K562 (cell line): ENCODE measurements around the gene OSM. TPM values are rescaled to one million over a fixed set of nuclear protein-coding genes. Genes with fewer than 3 reads are reported as not detected.
A peak's percentile ranks its signal among the peaks of the same experiment; 100 is the strongest.

Experiments used
- ATAC-seq: fragments of 200-7000 bp; cut with Tn5 transposase; 3 replicates; pipeline ENCODE4 v1.9.1; 2020; ENCODE audit warnings: moderate library complexity
- BruUV-seq: library from RNA; stranded (reverse); fragments of 400-500 nt; replicated peaks from 2 replicates; lab custom pipeline; 2021; lab: Mats Ljungman, UMichigan
- CTCF ChIA-PET: fragments of 300-600 bp; formaldehyde crosslinking; extraction: SDS; loops from one replicate; lab custom pipeline; 2021; ENCODE audit warnings: low intra/inter-chr PET ratio; lab: Yijun Ruan, JAX
- POLR2A ChIA-PET: fragments of 300-600, 350-650 bp; sonication (Branson Sonifier 250); formaldehyde crosslinking; extraction: SDS; loops from one replicate; lab custom pipeline; 2021; ENCODE audit warnings: antibody characterized with exemption, inconsistent platforms; lab: Yijun Ruan, JAX
- DNase-seq, 4 experiments: peaks; one replicate each; pipeline versions ENCODE4 v3.0.0 to v3.0.0-alpha.2; 2011 to 2018; ENCODE audit warnings: low spot score in 3 of 4, mixed read lengths in 3 of 4; ENCODE audit errors: extremely low read depth in 1 of 4
- FAIRE-seq: peaks from 2 replicates; lab custom pipeline; 2011; peaks lifted over from hg19 to GRCh38; lab: Jason Lieb, UNC
- H2AFZ ChIP-seq: 2 replicates; pipeline ENCODE4 v1.6.0; 2011; ENCODE audit warnings: low read depth, low read length, control low read depth, inconsistent platforms
- H3K27ac ChIP-seq: fragments of 200-600 bp; 3 replicates; pipeline ENCODE4 v1.8.0; 2011; ENCODE audit warnings: low read depth, mild to moderate bottlenecking, control low read depth, inconsistent platforms, low read length, moderate library complexity, mixed read lengths; ENCODE audit errors: extremely low read depth
- H3K27me3 ChIP-seq, 2 experiments: fragments of 300-600 bp in 1 of 2; 2 replicates in 1 of 2; 3 replicates in 1 of 2; pipeline versions ENCODE4 v1.6.0 to v1.8.0; 2011; ENCODE audit warnings: inconsistent platforms in 2 of 2, low read length in 2 of 2, mild to moderate bottlenecking in 1 of 2, mixed read lengths in 1 of 2, moderate library complexity in 1 of 2; ENCODE audit not compliant: control insufficient read depth in 2 of 2, insufficient read depth in 2 of 2
- H3K36me3 ChIP-seq: fragments of 300-600 bp; 3 replicates; pipeline ENCODE4 v1.8.0; 2011; ENCODE audit warnings: mild to moderate bottlenecking, low read length, inconsistent platforms; ENCODE audit not compliant: control insufficient read depth, insufficient read depth
- H3K4me1 ChIP-seq, 2 experiments: fragments of 200-600 bp in 1 of 2; replicated peaks in 1 of 2; 2 replicates in 1 of 2; 3 replicates in 1 of 2; pipeline versions ENCODE4 v1.5.1 to v1.8.0; 2011; ENCODE audit warnings: inconsistent platforms in 2 of 2, low read length in 2 of 2, mild to moderate bottlenecking in 1 of 2, mixed read lengths in 1 of 2, moderate library complexity in 1 of 2; ENCODE audit not compliant: control insufficient read depth in 2 of 2, insufficient read depth in 2 of 2
- H3K4me2 ChIP-seq: 2 replicates; pipeline ENCODE4 v1.6.1; 2011; ENCODE audit warnings: low read length, control low read depth, inconsistent platforms, mixed read lengths; ENCODE audit not compliant: insufficient read depth
- H3K4me3 ChIP-seq: fragments of 200-600 bp; sonication (generic), shearing (Covaris generic); 2 replicates; pipeline ENCODE4 v1.5.1; 2016; ENCODE audit warnings: control low read depth, inconsistent platforms
- H3K79me2 ChIP-seq: fragments of 200-600 bp; 3 replicates; pipeline ENCODE4 v1.8.0; 2011; ENCODE audit warnings: low read length, inconsistent platforms; ENCODE audit not compliant: control insufficient read depth, insufficient read depth
- H3K9ac ChIP-seq, 2 experiments: 2 replicates each; pipeline versions ENCODE4 v1.6.0 to v1.6.1; 2011; ENCODE audit warnings: low read depth in 2 of 2, low read length in 2 of 2, control low read depth in 1 of 2, inconsistent platforms in 1 of 2, mild to moderate bottlenecking in 1 of 2, mixed read lengths in 1 of 2; ENCODE audit not compliant: insufficient read depth in 1 of 2
- H3K9me1 ChIP-seq: one replicate; pipeline ENCODE4 v1.6.0; 2011; ENCODE audit warnings: inconsistent platforms, mild to moderate bottlenecking, low read length, moderate library complexity; ENCODE audit not compliant: control insufficient read depth, insufficient read depth
- H3K9me3 ChIP-seq: replicated peaks from 2 replicates; pipeline ENCODE4 v1.5.1; 2011; ENCODE audit warnings: low read depth, low read length, inconsistent platforms; ENCODE audit not compliant: control insufficient read depth, insufficient read depth
- H4K20me1 ChIP-seq: replicated peaks from 2 replicates; pipeline ENCODE4 v1.6.1; 2011; ENCODE audit warnings: low read length, inconsistent platforms, mixed read lengths; ENCODE audit not compliant: control insufficient read depth, insufficient read depth
- ARID2 ChIP-seq: fragments of 450-650 bp; IDR thresholded peaks from 2 replicates; pipeline ENCODE4 v1.6.1; 2017; ENCODE audit warnings: antibody characterized with exemption, mild to moderate bottlenecking
- CC2D1A ChIP-seq: fragments of 450-650 bp; IDR thresholded peaks from 2 replicates; pipeline ENCODE4 v1.6.1; 2017; ENCODE audit warnings: mild to moderate bottlenecking
- NFIX ChIP-seq: fragments of 250-450 bp; sonication (Bioruptor Pico); IDR thresholded peaks from 2 replicates; pipeline ENCODE4 v1.4.0; 2020; ENCODE audit warnings: low read depth, mild to moderate bottlenecking, moderate library complexity
- UBTF ChIP-seq, 2 experiments: IDR thresholded peaks; 2 replicates each; pipeline ENCODE4 v1.6.1; 2012; ENCODE audit warnings: improper control_type of control experiment in 2 of 2, low read depth in 2 of 2, low read length in 2 of 2, borderline replicate concordance in 1 of 2
- WGBS: fragments of 100-300 bp; shearing (Covaris generic); methylation state at CpG from one replicate; pipeline ENCODE4 v1.1.6; 2016; ENCODE audit warnings: low coverage, mixed read lengths; ENCODE audit not compliant: insufficient coverage; ENCODE audit errors: missing lambda C conversion rate; 5-methylcytosine and 5-hydroxymethylcytosine counted together
- in situ Hi-C: fragments of 300-500 bp; cut with MboI; formaldehyde crosslinking; loops from 4 replicates; pipeline ENCODE4 v1.15.0; 2018; ENCODE audit warnings: inconsistent platforms, mixed read lengths
- intact Hi-C: fragments of 100-400 bp; cut with micrococcal nuclease; formaldehyde crosslinking; loops from 2 replicates; pipeline ENCODE4 v1.14.2; 2022
- polyA plus RNA-seq, 8 experiments: library from polyadenylated mRNA; depleted of rRNA in 4 of 8; stranded (reverse) in 5 of 8; unstranded in 3 of 8; fragments of >200 nt; fragmentation: Nextera tagmentation in 2 of 8; fragmentation: Illumina TruSeq in 1 of 8; extraction: Ambion mirVana in 2 of 8; extraction: Trizol in 1 of 8; gene quantifications; 2 replicates each; pipeline versions ENCODE4 v1.2.1 to v1.2.3, GENCODE V29; 2011 to 2014; ENCODE audit warnings: inconsistent platforms in 1 of 8, missing spikeins in 1 of 8
- total RNA-seq, 7 experiments: library from RNA; depleted of rRNA in 6 of 7; stranded (reverse); fragments of >200 nt in 6 of 7; fragmentation: Illumina TruSeq in 2 of 7; extraction: Trizol in 2 of 7; gene quantifications; 2 replicates each; pipeline versions ENCODE4 v1.2.1 to v1.2.3, GENCODE V29; 2011 to 2021; ENCODE audit warnings: low replicate concordance in 1 of 7
- TF ChIP-seq, protein P1 (sequence below): IDR thresholded peaks from 2 replicates; pipeline ENCODE4 v1.6.1; 2011; ENCODE audit warnings: borderline replicate concordance, low read depth, mild to moderate bottlenecking, moderate library complexity, low read length; ENCODE audit not compliant: insufficient read depth, poor library complexity, severe bottlenecking
- TF ChIP-seq, protein P2 (sequence below): sonication (generic); formaldehyde crosslinking; IDR thresholded peaks from 2 replicates; pipeline ENCODE4 v1.9.0; 2022; ENCODE audit warnings: mild to moderate bottlenecking, missing genetic modification reagents

OSM gene
- total and polyA plus RNA-seq, 9 of the 15 experiments (the other 6 are each of a cell fraction or from before 2014, with no cell fraction given) = 0.22 TPM; not detected in 8

DNA sequence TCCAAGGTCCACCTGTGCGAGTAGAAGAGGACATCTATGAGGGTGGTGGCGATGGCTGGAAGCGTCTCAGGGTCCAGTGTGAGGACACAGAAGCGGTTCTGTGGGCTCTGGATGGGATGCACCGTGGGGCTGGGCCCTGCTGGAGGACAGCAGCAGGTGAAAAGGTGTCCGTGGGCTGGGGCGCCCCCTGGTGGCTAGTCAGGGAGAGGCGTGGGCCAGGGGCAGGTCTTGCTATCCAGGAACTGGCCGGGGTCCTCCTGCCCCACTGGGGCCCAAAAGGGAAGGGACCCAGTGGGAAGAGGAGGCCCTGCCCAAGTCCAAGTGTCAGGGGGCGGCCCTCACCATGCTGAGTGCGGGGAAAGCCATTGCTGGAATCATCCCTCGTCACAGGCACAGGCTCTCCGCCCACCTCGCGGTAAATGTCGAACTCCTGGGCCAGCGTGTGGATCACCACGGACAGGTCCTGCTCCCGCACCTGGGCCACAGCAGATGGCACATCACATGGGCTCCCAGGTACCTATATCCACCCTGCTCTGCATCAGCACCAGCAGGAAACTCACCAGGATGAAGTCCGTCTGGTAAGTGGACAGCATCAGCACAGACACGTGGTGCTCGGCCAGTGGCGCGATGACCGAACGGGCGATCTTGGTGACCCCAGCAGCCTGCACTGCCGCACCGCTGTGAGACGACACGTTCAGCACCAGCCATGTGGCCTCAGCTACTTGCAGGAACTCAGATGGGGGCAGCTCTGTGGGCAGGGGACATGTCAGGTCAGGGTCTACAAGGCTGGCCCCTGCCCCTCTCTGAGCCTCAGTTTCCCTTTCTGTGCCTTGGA, 20.4 kb upstream of the OSM start:
- no peaks in the 10 kb centered on the region for H3K79me2 ChIP-seq
- BruUV-seq = no TSS peak
- FAIRE-seq (no peak), DNase-seq (peak; percentile 68 to 78 (median 74)), ATAC-seq (peak; percentile 63)
- no peaks in the 10 kb centered on the region for H3K9me1 ChIP-seq
- H3K9me3 ChIP-seq = no peaks in the 10 kb centered on the region
- H3K4me3 ChIP-seq = no peak overlapping the region
- H3K27ac ChIP-seq = no peak overlapping the region
- intact Hi-C loops (loop anchor here (1.0 kb wide), 3 partner anchors 24 to 100 kb away; partner anchors contain the start of gene RNF215), in situ Hi-C loops (loop anchor here (10.0 kb wide), 1 partner anchor 318 kb away; the partner anchor contains the start of gene TCN2)
- POLR2A ChIA-PET = interaction anchor here (0.9 kb wide), 1 partner anchor 27 kb away, joined by 6 read pairs; no protein-coding TSS in a partner anchor
- peak overlapping the region; percentile 52 for H3K4me2 ChIP-seq
- 10% methylated on average over 24 of the region's 31 CpGs for WGBS
- CTCF ChIA-PET = interaction anchor here (0.7 to 2.9 kb wide), 8 partner anchors 24 to 199 kb away, joined by 3 to 31 read pairs (median 4); partner anchors contain the start of gene RNF215
- H3K9ac ChIP-seq = peak overlapping the region; percentile 41 to 78; a peak in 3 of 4 replicates
- no peaks in the 10 kb centered on the region for H3K36me3 ChIP-seq
- H4K20me1 ChIP-seq = peaks cover 6% of the 10 kb centered on the region; the same call in 1 of the 2 replicates
- H3K4me1 ChIP-seq = peaks cover 21 to 75% of the 10 kb centered on the region in 2 experiments; a peak in 4 of 5 replicates
- no peaks in the 10 kb centered on the region for H3K27me3 ChIP-seq
- peak overlapping the region; percentile 88 for H2AFZ ChIP-seq
- TF ChIP-seq ARID2 (peak; percentile 21; the same call in 1 of the 2 replicates), UBTF (IDR thresholded peaks at IDR 0.05; ENCODE audit: borderline replicate concordance in 1 of 2, low read depth in 2 of 2, low read length in 2 of 2) (no peak), CC2D1A (peak; percentile 39; the same call in 1 of the 2 replicates), NFIX (CRISPR knock-in tag) (no peak)
- TF ChIP-seq, protein P1, sequence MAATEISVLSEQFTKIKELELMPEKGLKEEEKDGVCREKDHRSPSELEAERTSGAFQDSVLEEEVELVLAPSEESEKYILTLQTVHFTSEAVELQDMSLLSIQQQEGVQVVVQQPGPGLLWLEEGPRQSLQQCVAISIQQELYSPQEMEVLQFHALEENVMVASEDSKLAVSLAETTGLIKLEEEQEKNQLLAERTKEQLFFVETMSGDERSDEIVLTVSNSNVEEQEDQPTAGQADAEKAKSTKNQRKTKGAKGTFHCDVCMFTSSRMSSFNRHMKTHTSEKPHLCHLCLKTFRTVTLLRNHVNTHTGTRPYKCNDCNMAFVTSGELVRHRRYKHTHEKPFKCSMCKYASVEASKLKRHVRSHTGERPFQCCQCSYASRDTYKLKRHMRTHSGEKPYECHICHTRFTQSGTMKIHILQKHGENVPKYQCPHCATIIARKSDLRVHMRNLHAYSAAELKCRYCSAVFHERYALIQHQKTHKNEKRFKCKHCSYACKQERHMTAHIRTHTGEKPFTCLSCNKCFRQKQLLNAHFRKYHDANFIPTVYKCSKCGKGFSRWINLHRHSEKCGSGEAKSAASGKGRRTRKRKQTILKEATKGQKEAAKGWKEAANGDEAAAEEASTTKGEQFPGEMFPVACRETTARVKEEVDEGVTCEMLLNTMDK = peak; percentile 53
- TF ChIP-seq, protein P2, sequence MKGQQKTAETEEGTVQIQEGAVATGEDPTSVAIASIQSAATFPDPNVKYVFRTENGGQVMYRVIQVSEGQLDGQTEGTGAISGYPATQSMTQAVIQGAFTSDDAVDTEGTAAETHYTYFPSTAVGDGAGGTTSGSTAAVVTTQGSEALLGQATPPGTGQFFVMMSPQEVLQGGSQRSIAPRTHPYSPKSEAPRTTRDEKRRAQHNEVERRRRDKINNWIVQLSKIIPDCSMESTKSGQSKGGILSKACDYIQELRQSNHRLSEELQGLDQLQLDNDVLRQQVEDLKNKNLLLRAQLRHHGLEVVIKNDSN (CRISPR knock-in tag) = peak; percentile 72
